Gastrocnemius medialis (tissue), 4 donors: ENCODE data around the gene RAD51B. TPM values are rescaled to one million over a fixed set of nuclear protein-coding genes. Genes with fewer than 3 reads are reported as not detected.

Experiments used
- ATAC-seq, 2 donors: fragments of 150-250 bp; one replicate each; pipeline ENCODE4 v1.9.1; 2016
- DNase-seq, 2 donors: peaks; one replicate each; pipeline ENCODE4 v3.0.0-alpha.2; 2019
- H3K27ac ChIP-seq, 4 donors: fragments of 200-600 bp; sonication (generic); 1 replicate in 1 of 4; 2 replicates in 3 of 4; pipeline ENCODE4 v1.5.1; 2016 to 2018; ENCODE audit warnings: mild to moderate bottlenecking in 2 of 4, moderate library complexity in 1 of 4
- H3K27me3 ChIP-seq, 3 donors: fragments of 200-600 bp; sonication (generic) in 2 of 3; 1 replicate in 1 of 3; 2 replicates in 2 of 3; pipeline versions ENCODE4 v1.5.1 to v1.6.0; 2016 to 2019; ENCODE audit warnings: mild to moderate bottlenecking in 1 of 3, moderate library complexity in 1 of 3
- H3K36me3 ChIP-seq, 2 donors: fragments of 200-600 bp; sonication (generic) in 1 of 2; one replicate each; pipeline ENCODE4 v1.5.1; 2017 to 2018
- H3K4me1 ChIP-seq, 2 donors: fragments of 200-600 bp; sonication (generic) in 1 of 2; one replicate each; pipeline ENCODE4 v1.5.1; 2016 to 2017; ENCODE audit warnings: mild to moderate bottlenecking in 2 of 2
- H3K4me3 ChIP-seq, 4 donors: fragments of 200-600 bp; sonication (generic) in 3 of 4; 1 replicate in 1 of 4; 2 replicates in 3 of 4; pipeline ENCODE4 v1.5.1; 2016 to 2019; ENCODE audit warnings: mild to moderate bottlenecking in 2 of 4
- H3K9me3 ChIP-seq, 3 donors: fragments of 200-600 bp; sonication (generic) in 2 of 3; 1 replicate in 1 of 3; 2 replicates in 2 of 3; pipeline ENCODE4 v1.5.1; 2016 to 2019
- POLR2A ChIP-seq, 2 donors: fragments of 450-650 bp; IDR thresholded peaks; one replicate each; pipeline ENCODE4 v1.6.1; 2017; ENCODE audit warnings: antibody characterized with exemption in 2 of 2, mild to moderate bottlenecking in 2 of 2, moderate library complexity in 2 of 2
- in situ Hi-C, 4 donors: fragments of 200-750 bp; cut with MboI; loops; one replicate each; pipeline versions ENCODE4 v1.15.0 to v1.8.0; 2017; ENCODE audit warnings: low sequenced_read_pairs in 4 of 4
- intact Hi-C: fragments of 100-400 bp; cut with DNase I; formaldehyde crosslinking; loops from one replicate; pipeline ENCODE4 v1.15.1; 2023; ENCODE audit warnings: low total_unique reads
- total RNA-seq, 4 donors: library from RNA; depleted of rRNA; stranded (reverse); fragments of >200 nt; gene quantifications; one replicate each; pipeline versions ENCODE4 v1.1.0 to v1.2.3, GENCODE V29; 2016
- TF ChIP-seq, protein P1 (sequence below), 5 experiments: fragments of 450-650 bp in 3 of 5; fragments of 200-600 bp in 2 of 5; sonication (generic) in 2 of 5; IDR thresholded peaks in 4 of 5; conservative IDR thresholded peaks in 1 of 5; 1 replicate in 4 of 5; 2 replicates in 1 of 5; pipeline ENCODE4 v1.5.1; 2016 to 2019; ENCODE audit warnings: antibody characterized with exemption in 5 of 5, mild to moderate bottlenecking in 3 of 5, moderate library complexity in 3 of 5

Gene RAD51B
- total RNA-seq, 4 donors from 2014 or later: 1.6 to 3.3 (median 2.4) TPM

DNA sequence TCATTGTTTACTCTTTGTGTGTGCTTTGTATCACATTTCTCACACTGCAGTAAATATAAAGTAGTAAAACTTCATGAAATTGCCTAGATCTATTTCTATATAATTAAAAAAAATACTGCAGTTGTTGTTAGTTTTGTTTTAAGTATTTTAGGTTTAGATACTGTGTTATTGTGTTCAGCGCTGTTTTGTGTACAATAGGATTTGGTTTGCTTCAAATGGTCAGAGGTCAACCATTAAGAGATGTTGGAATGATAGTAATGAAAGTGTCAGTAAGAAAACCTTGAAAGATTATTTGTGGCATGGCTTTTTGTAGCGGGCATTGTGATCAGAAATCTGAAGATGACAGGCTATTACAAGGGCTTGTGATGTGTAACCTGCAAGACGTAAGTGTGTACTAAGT is 67.9 kb downstream of the RAD51B start:
- ATAC-seq (no peak), DNase-seq (no peak)
- H3K9me3 ChIP-seq: no peaks in the 10 kb centered on the region
- H3K4me3 ChIP-seq: no peak overlapping the region
- H3K4me1 ChIP-seq: no peaks in the 10 kb centered on the region
- H3K36me3 ChIP-seq: no peaks in the 10 kb centered on the region
- no peaks in the 10 kb centered on the region for H3K27me3 ChIP-seq
- intact Hi-C loops (no loop called here), in situ Hi-C loops (no loop called here)
- TF ChIP-seq, protein P1, sequence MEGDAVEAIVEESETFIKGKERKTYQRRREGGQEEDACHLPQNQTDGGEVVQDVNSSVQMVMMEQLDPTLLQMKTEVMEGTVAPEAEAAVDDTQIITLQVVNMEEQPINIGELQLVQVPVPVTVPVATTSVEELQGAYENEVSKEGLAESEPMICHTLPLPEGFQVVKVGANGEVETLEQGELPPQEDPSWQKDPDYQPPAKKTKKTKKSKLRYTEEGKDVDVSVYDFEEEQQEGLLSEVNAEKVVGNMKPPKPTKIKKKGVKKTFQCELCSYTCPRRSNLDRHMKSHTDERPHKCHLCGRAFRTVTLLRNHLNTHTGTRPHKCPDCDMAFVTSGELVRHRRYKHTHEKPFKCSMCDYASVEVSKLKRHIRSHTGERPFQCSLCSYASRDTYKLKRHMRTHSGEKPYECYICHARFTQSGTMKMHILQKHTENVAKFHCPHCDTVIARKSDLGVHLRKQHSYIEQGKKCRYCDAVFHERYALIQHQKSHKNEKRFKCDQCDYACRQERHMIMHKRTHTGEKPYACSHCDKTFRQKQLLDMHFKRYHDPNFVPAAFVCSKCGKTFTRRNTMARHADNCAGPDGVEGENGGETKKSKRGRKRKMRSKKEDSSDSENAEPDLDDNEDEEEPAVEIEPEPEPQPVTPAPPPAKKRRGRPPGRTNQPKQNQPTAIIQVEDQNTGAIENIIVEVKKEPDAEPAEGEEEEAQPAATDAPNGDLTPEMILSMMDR (IDR thresholded peaks at IDR 0.05 in 4 of 5, conservative IDR thresholded peaks at IDR 0.05 in 1 of 5): no peak
- no peak for TF ChIP-seq POLR2A (IDR thresholded peaks at IDR 0.05)
- H3K27ac ChIP-seq: no peak overlapping the region

DNA sequence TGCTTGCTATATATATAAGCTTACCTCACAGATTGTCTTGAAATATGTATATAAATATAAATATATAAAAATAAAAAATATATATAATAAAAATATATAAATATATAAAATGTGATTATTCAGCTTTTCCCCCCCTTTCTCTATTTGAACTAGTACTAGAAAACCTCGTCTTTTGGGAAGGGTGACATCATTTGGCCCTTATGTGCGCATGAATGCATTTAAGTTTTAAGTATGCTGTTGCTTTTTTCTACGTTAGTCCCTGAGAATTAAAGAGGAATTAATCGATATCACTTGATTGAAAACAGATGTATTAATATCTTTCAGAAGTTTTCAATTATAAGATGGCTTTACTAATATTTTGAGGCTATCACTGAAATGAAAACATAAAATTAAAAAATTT is 69.9 kb downstream of the RAD51B start:
- no peaks in the 10 kb centered on the region for H3K36me3 ChIP-seq
- no peaks in the 10 kb centered on the region for H3K27me3 ChIP-seq
- H3K9me3 ChIP-seq: no peaks in the 10 kb centered on the region
- ATAC-seq (no peak), DNase-seq (no peak)
- no peak overlapping the region for H3K4me3 ChIP-seq
- H3K27ac ChIP-seq: no peak overlapping the region
- intact Hi-C loops: no loop called here
- TF ChIP-seq, protein P1 (IDR thresholded peaks at IDR 0.05 in 4 of 5, conservative IDR thresholded peaks at IDR 0.05 in 1 of 5): no peak
- TF ChIP-seq POLR2A (IDR thresholded peaks at IDR 0.05): no peak
- no peaks in the 10 kb centered on the region for H3K4me1 ChIP-seq
- in situ Hi-C loops: no loop called here

DNA sequence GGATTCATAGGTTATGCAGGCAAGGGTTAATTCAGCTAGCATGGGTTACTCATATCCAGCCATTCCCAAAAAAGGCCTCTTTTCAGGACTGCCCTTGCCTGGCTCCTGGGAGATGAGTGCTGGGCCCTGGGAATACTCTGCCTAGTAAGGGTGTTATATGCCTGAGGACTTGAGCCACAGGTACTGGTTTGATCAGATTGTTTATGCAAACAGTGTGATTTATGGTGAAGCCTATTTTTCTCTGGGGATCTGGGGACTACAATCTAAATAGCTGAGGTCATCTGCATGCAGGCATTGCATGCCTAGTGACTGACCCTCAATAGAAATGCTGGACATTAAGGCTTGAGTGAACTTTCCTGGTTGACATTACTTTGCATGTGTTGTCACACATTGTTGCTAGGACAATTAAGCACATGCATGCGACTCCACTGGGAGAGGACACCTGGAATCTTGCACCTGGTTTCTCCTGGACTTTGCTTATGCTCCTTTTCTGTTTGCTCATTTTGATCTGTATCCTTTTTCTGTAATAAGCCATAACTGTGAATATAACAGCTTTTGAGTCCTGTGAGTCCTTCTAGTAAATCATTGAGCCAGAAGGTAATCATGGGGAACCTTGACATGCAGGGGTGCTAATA is 73.0 kb downstream of the RAD51B start:
- TF ChIP-seq POLR2A (IDR thresholded peaks at IDR 0.05): no peak
- TF ChIP-seq, protein P1 (IDR thresholded peaks at IDR 0.05 in 4 of 5, conservative IDR thresholded peaks at IDR 0.05 in 1 of 5): no peak
- in situ Hi-C loops: no loop called here
- Histone ChIP-seq H3K27me3 (no peaks in the 10 kb centered on the region), H3K9me3 (no peaks in the 10 kb centered on the region), H3K4me3 (no peak overlapping the region), H3K36me3 (no peaks in the 10 kb centered on the region), H3K27ac (no peak overlapping the region), H3K4me1 (no peaks in the 10 kb centered on the region)
- intact Hi-C loops: no loop called here
- no peak for DNase-seq
- ATAC-seq: no peak

DNA sequence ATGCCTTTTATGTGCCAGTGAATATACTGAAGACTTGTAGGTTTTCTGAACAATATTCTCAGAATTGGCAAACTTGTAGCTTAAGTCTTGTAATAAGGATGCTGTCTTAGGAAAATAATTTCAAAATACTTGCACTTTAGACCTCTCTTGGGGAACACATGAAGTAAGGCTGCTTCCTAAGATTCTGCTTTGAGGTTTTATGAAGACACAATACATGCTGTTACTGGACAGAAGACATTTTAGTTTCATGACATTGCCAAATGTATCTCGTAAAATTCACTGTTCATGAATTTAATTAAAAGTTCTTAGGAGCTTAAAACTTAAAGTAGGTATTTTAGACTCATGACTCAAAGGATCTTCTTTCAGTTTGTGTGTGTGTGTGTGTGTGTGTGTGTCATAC is 80.7 kb downstream of the RAD51B start:
- Histone ChIP-seq H3K36me3 (no peaks in the 10 kb centered on the region), H3K4me3 (no peak overlapping the region)

More for the DNA sequence above, 80.7 kb downstream of the RAD51B start:
- H3K27me3 ChIP-seq: no peaks in the 10 kb centered on the region
- H3K4me1 ChIP-seq: no peaks in the 10 kb centered on the region
- ATAC-seq: no peak
- TF ChIP-seq POLR2A (IDR thresholded peaks at IDR 0.05): no peak
- TF ChIP-seq, protein P1 (IDR thresholded peaks at IDR 0.05 in 4 of 5, conservative IDR thresholded peaks at IDR 0.05 in 1 of 5): no peak
- H3K27ac ChIP-seq: no peak overlapping the region
- H3K9me3 ChIP-seq: peaks cover 0 to 7% (median 3%) of the 10 kb centered on the region in 3 donors
- no peak for DNase-seq
- in situ Hi-C loops: no loop called here
- intact Hi-C loops: no loop called here
